ENCODE results near the gene SURF6.

Gene SURF6

GRCh38 chr9:133335924-133336811 is at the start of gene SURF6:
TSS of gene SURF6 (minus strand) at chr9:133336188. CDS start at chr9:133336132, 56 bp downstream.
- no peak for TF ChIP-seq CTCF (IDR thresholded peaks at IDR 0.05)

GRCh38 chr9:133385452-133385851 is 49.5 kb upstream of the SURF6 start:
- no peak for TF ChIP-seq CTCF (IDR thresholded peaks at IDR 0.05)

GRCh38 chr9:133384736-133385321 is 48.8 kb upstream of the SURF6 start:
- no peak for TF ChIP-seq CTCF (IDR thresholded peaks at IDR 0.05)

- no peak for TF ChIP-seq CTCF (IDR thresholded peaks at IDR 0.05)
Observed at GRCh38 chr9:133383438-133383837, 47.5 kb upstream of the SURF6 start.

GRCh38 chr9:133382507-133383141 is 46.6 kb upstream of the SURF6 start:
- TF ChIP-seq CTCF (IDR thresholded peaks at IDR 0.05) = no peak

- no peak for TF ChIP-seq CTCF (IDR thresholded peaks at IDR 0.05)
Observed at GRCh38 chr9:133380734-133381133, 44.7 kb upstream of the SURF6 start.

GRCh38 chr9:133379153-133380086 is 43.4 kb upstream of the SURF6 start:
- TF ChIP-seq CTCF (IDR thresholded peaks at IDR 0.05) = no peak

Data from LNCAP (cell line).